ENCODE data around the gene CIBAR2.

Gene CIBAR2

GRCh38 chr16:85090181-85090580, 22.1 kb downstream of the CIBAR2 start:
- no peak overlapping the region for H3K4me3 ChIP-seq (ENCODE audit: low read depth, low read length)
- no peak for DNase-seq (ENCODE audit: low read depth)
- TF ChIP-seq, protein P1, sequence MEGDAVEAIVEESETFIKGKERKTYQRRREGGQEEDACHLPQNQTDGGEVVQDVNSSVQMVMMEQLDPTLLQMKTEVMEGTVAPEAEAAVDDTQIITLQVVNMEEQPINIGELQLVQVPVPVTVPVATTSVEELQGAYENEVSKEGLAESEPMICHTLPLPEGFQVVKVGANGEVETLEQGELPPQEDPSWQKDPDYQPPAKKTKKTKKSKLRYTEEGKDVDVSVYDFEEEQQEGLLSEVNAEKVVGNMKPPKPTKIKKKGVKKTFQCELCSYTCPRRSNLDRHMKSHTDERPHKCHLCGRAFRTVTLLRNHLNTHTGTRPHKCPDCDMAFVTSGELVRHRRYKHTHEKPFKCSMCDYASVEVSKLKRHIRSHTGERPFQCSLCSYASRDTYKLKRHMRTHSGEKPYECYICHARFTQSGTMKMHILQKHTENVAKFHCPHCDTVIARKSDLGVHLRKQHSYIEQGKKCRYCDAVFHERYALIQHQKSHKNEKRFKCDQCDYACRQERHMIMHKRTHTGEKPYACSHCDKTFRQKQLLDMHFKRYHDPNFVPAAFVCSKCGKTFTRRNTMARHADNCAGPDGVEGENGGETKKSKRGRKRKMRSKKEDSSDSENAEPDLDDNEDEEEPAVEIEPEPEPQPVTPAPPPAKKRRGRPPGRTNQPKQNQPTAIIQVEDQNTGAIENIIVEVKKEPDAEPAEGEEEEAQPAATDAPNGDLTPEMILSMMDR (IDR thresholded peaks at IDR 0.05; ENCODE audit: low read depth, low read length) = no peak
- no peak for TF ChIP-seq MYC (IDR thresholded peaks at IDR 0.05; ENCODE audit: low read depth, low read length)
- TF ChIP-seq, protein P2, sequence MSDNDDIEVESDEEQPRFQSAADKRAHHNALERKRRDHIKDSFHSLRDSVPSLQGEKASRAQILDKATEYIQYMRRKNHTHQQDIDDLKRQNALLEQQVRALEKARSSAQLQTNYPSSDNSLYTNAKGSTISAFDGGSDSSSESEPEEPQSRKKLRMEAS (IDR thresholded peaks at IDR 0.05; ENCODE audit: low read depth, low read length) = no peak
- no peak for TF ChIP-seq POLR2A (IDR thresholded peaks at IDR 0.05; ENCODE audit: extremely low read depth, insufficient read length)

- TF ChIP-seq, protein P1 (IDR thresholded peaks at IDR 0.05; ENCODE audit: low read depth, low read length) = no peak
- H3K4me3 ChIP-seq (ENCODE audit: low read depth, low read length) = no peak overlapping the region
- no peak for DNase-seq (ENCODE audit: low read depth)
Observed at GRCh38 chr16:85089525-85089924, 22.7 kb downstream of the CIBAR2 start.

- TF ChIP-seq, protein P1 (IDR thresholded peaks at IDR 0.05; ENCODE audit: low read depth, low read length) = no peak
- TF ChIP-seq MYC (IDR thresholded peaks at IDR 0.05; ENCODE audit: low read depth, low read length) (no peak), POLR2A (IDR thresholded peaks at IDR 0.05; ENCODE audit: extremely low read depth, insufficient read length) (no peak)
- TF ChIP-seq, protein P2 (IDR thresholded peaks at IDR 0.05; ENCODE audit: low read depth, low read length) = no peak
- DNase-seq (ENCODE audit: low read depth) = no peak
- H3K4me3 ChIP-seq (ENCODE audit: low read depth, low read length) = no peak overlapping the region
Observed at GRCh38 chr16:85088570-85089199, 23.6 kb downstream of the CIBAR2 start.

DNA sequence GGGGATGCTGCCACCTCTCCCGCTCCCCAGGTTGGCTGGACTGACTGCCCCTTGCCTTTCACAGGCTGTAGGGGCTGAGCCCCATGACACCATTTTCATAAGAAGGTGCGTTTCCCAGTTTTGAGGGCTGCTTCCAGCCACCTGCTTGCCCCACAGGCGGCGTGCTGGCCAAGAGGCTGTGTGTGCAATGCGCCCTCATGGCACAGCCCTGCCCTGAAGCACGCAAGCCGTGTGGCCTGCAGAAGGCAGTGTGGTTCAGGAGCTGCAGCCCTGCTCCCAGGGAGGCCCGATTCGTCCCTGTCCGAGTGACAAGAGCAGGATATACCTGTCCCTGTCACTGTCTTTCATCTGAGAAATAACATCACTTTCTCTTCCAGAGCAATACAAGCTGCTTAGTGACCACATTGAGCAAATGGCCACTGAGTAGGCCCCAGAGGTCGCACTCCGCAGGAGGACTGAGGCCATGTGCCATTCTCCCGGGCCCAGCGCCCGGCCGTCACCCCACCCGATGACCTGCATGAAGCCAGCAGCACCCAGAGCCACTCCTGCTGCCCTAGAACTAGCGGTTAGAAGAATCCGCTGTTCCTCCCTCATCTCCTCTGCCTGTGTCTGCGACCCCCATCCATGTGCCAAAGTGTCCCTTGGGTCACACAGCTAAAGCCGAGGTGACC, 24.2 kb downstream of the CIBAR2 start:
- TF ChIP-seq, protein P2 (IDR thresholded peaks at IDR 0.05; ENCODE audit: low read depth, low read length) = no peak
- TF ChIP-seq POLR2A (IDR thresholded peaks at IDR 0.05; ENCODE audit: extremely low read depth, insufficient read length) = no peak
- TF ChIP-seq, protein P1 (IDR thresholded peaks at IDR 0.05; ENCODE audit: low read depth, low read length) = no peak
- no peak for TF ChIP-seq MYC (IDR thresholded peaks at IDR 0.05; ENCODE audit: low read depth, low read length)
- H3K4me3 ChIP-seq (ENCODE audit: low read depth, low read length) = no peak overlapping the region
- DNase-seq (ENCODE audit: low read depth) = no peak

GRCh38 chr16:85086347-85087291, 25.7 kb downstream of the CIBAR2 start:
- TF ChIP-seq, protein P1 (IDR thresholded peaks at IDR 0.05; ENCODE audit: low read depth, low read length) = peak; percentile 91
- peak; percentile 64; the same call in 1 of the 2 replicates for TF ChIP-seq MYC (IDR thresholded peaks at IDR 0.05; ENCODE audit: low read depth, low read length)
- TF ChIP-seq, protein P2 (IDR thresholded peaks at IDR 0.05; ENCODE audit: low read depth, low read length) = peak; percentile 45
- no peak for TF ChIP-seq POLR2A (IDR thresholded peaks at IDR 0.05; ENCODE audit: extremely low read depth, insufficient read length)
- no peak overlapping the region for H3K4me3 ChIP-seq (ENCODE audit: low read depth, low read length)
- peak; percentile 79 for DNase-seq (ENCODE audit: low read depth)

Measured in NB4 (cell line).